ACC112 (cell line): Measurements from ENCODE around the gene NUDT7.

ENCODE experiments used
- H2AFZ ChIP-seq: fragments of 200-600 bp; sonication (generic); one replicate; pipeline ENCODE4 v1.6.0; 2017; ENCODE audit warnings: antibody characterized with exemption, low read length; ENCODE audit not compliant: unreplicated experiment
- H3K27ac ChIP-seq: fragments of 200-600 bp; sonication (generic); 2 replicates; pipeline ENCODE4 v1.5.1; 2014; ENCODE audit warnings: low read depth, mild to moderate bottlenecking, antibody characterized with exemption, low read length, moderate library complexity
- H3K27me3 ChIP-seq: fragments of 200-600 bp; sonication (generic); 2 replicates; pipeline ENCODE4 v1.6.1; 2014; ENCODE audit warnings: mild to moderate bottlenecking, antibody characterized with exemption, low read length, moderate library complexity, mixed read lengths; ENCODE audit not compliant: insufficient read depth
- H3K36me3 ChIP-seq: fragments of 200-600 bp; sonication (generic); 2 replicates; pipeline ENCODE4 v1.6.1; 2016; ENCODE audit warnings: mild to moderate bottlenecking, antibody characterized with exemption, low read length, moderate library complexity, mixed read lengths; ENCODE audit not compliant: insufficient read depth
- H3K4me1 ChIP-seq: fragments of 200-600 bp; sonication (generic); one replicate; pipeline ENCODE4 v1.6.1; 2016; ENCODE audit warnings: low read length, mixed read lengths; ENCODE audit not compliant: insufficient read depth, unreplicated experiment, control insufficient read depth
- H3K4me3 ChIP-seq: fragments of 200-600 bp; sonication (generic); 2 replicates; pipeline ENCODE4 v1.5.1; 2014; ENCODE audit warnings: mild to moderate bottlenecking, low read depth, low read length
- H3K79me2 ChIP-seq: fragments of 200-600 bp; sonication (generic); one replicate; pipeline ENCODE4 v1.6.0; 2016; ENCODE audit warnings: low read length; ENCODE audit not compliant: control insufficient read depth, unreplicated experiment, insufficient read depth

The NUDT7 gene

DNA sequence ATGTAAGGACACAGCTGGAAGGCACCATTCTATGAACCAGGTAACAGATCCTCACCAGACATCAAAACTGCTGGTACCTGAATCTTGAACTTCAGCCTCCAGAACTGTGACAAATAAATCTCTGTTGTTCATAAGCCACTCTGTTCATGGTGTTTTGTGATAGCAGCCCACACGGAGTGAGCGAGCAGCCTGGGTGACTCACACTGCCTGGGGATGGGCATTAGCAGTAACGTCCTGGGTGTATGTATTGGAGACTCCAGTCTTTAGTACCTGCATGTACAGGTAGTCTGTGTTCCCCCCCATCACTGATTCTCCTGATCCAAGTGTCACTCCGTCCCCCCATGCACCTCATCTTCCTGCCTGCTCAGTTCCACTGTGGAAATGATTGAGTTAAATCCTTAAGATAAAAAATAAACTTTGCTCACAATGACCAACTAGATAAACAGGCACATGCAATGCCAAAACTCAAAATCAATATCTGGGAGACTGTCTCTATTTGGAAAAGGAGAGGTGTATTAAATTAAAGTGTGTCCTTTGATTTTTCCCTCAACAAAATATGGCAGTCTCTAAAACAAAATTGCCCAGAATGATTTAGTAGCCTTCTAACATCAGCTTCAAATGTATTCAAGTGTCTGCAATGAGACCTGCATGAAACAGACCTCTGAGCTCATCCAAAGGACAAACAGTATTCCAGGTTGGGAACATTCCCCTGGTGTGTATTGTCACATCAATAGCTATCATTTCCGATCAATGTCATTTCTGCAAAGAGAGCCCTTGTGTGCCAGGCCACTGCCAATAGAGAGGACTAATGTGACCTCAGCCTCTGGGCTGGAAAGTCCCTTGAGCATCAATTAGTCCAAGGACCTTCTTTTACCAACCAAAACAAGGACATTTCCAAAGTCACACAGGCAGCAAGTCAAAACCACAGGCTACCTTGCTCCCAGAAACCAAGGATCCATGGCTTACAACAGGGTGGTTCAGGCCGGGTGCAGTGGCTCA, 53.9 kb downstream of the NUDT7 start:
- Histone ChIP-seq H3K4me1 (peaks cover 6% of the 10 kb centered on the region), H3K36me3 (no peaks in the 10 kb centered on the region), H3K27ac (no peak overlapping the region)

DNA sequence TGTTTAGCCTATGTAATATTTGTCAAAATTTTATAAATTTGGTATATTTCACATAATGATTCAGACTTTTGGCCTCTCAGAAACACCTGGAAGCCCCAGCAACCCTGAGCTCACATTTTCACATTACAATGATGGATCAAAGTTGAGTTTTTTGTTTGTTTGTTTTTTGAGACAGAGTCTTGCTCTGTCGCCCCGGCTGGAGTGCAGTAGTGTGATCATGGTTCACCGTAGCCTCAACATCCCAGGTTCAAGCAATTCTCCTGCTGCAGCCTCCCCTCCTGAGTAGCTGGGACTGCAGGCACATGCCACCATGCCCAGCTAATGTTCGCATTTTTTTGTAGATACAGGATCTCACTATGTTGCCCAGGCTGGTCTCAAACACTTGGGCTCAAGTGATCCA, 55.4 kb downstream of the NUDT7 start:
- Histone ChIP-seq H3K4me1 (peaks cover 6% of the 10 kb centered on the region), H3K79me2 (no peaks in the 10 kb centered on the region), H2AFZ (no peak overlapping the region), H3K27ac (no peak overlapping the region), H3K4me3 (no peak overlapping the region), H3K36me3 (no peaks in the 10 kb centered on the region), H3K27me3 (no peaks in the 10 kb centered on the region)

More for the DNA sequence above, 53.9 kb downstream of the NUDT7 start:
- H3K27me3 ChIP-seq, result peaks cover 2% of the 10 kb centered on the region; the same call in 1 of the 2 replicates
- no peak overlapping the region for H2AFZ ChIP-seq
- H3K79me2 ChIP-seq, result no peaks in the 10 kb centered on the region
- no peak overlapping the region for H3K4me3 ChIP-seq

- Histone ChIP-seq H3K36me3 (no peaks in the 10 kb centered on the region), H3K4me3 (no peak overlapping the region), H3K4me1 (peaks cover 6% of the 10 kb centered on the region), H2AFZ (no peak overlapping the region), H3K27ac (peak overlapping the region; percentile 20; the same call in 1 of the 2 replicates), H3K27me3 (peaks cover 2% of the 10 kb centered on the region; the same call in 1 of the 2 replicates), H3K79me2 (no peaks in the 10 kb centered on the region)
Measured at GRCh38 chr16:77780378-77780837, 58.1 kb downstream of the NUDT7 start.

DNA sequence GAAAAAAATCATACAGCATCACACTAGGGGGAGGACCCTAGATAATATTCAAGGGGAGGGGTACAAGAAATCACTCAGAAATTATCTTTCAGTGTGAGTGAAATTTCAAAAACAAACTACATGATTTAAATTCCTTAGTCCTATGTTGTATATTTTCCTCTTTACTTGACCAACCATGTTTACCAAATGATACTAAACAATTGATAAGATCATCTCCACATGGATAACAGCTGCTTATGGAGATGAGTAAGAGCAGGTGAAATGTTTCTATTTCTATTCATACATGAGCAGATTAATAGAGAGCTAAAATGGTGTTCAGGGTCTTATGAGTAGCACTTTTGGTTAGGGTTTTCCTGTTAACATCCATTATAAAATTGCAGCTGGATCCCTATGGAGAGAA, 58.8 kb downstream of the NUDT7 start:
- Histone ChIP-seq H3K36me3 (no peaks in the 10 kb centered on the region), H3K4me3 (no peak overlapping the region), H3K27ac (no peak overlapping the region), H3K79me2 (no peaks in the 10 kb centered on the region), H3K4me1 (peaks cover 6% of the 10 kb centered on the region), H3K27me3 (peaks cover 9% of the 10 kb centered on the region), H2AFZ (no peak overlapping the region)

DNA sequence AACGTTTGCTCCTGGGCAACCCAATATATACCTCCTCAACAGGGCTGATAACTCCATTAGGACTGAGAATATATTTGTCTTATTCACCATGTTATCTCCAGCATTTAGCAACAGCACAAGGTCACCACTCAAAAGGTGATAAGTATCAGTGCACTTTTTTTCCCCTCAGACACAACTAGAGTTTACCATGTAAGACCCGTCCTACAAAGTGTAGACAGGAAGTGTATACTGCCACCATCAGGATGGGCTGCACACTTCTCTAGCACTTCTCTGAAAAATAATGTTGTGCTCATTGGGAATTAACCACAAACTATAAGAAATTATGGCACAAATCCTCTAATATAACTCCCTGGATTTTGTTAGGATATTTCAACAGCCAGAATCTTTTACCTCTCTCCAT, 60.4 kb downstream of the NUDT7 start:
- H3K4me1 ChIP-seq, result peaks cover 6% of the 10 kb centered on the region
- H3K36me3 ChIP-seq, result no peaks in the 10 kb centered on the region
- H3K4me3 ChIP-seq, result no peak overlapping the region
- H3K27ac ChIP-seq, result no peak overlapping the region
- H3K27me3 ChIP-seq, result peaks cover 25% of the 10 kb centered on the region
- H2AFZ ChIP-seq, result no peak overlapping the region
- H3K79me2 ChIP-seq, result no peaks in the 10 kb centered on the region

DNA sequence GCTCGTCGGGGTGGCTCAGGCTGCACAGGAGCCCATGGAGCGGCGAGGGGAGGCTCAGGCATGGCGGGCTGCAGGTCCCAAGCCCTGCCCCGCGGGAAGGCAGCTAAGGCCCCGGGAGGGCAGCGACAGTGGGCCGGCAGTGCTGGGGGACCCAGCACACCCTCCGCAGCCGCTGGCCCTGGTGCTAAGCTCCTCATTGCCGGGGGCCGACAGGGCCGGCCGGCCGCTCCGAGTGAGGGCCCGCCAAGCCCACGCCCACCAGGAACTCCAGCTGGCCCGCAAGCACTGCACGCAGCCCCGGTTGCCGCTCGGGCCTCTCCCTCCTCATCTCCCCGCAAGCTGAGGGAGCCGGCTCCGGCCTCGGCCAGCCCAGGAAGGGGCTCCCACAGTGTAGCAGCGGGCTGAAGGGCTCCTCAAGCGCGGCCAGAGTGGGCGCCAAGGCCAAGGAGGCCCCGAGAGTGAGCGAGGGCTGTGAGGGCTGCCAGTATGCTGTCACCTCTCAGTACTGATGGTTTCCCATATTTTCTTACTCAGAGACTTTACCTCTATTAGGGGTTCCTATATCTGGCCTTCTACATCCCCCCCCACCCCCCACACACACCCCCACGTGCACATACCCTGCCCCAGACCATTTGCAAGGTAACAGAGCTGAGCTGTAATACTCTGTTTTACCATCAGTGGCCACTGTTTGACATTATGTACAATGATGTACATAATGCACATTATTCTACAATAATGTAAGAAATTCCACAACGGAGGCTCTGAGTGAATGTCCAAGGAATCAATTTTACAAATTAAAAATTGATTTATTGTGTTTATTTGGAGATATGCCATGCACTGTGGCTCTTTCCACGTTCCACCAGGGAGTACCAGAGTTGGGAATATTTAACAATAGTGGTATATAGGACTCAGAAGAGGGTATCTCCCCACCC, 62.4 kb downstream of the NUDT7 start:
- Histone ChIP-seq H3K79me2 (no peaks in the 10 kb centered on the region), H3K27me3 (peaks cover 43% of the 10 kb centered on the region), H3K4me1 (peaks cover 6% of the 10 kb centered on the region), H3K4me3 (no peak overlapping the region), H3K27ac (no peak overlapping the region), H3K36me3 (no peaks in the 10 kb centered on the region), H2AFZ (no peak overlapping the region)

- peaks cover 1% of the 10 kb centered on the region for H3K4me1 ChIP-seq
- no peak overlapping the region for H3K27ac ChIP-seq
- H2AFZ ChIP-seq, result no peak overlapping the region
- H3K36me3 ChIP-seq, result no peaks in the 10 kb centered on the region
- H3K79me2 ChIP-seq, result no peaks in the 10 kb centered on the region
- no peak overlapping the region for H3K4me3 ChIP-seq
- peaks cover 49% of the 10 kb centered on the region for H3K27me3 ChIP-seq
Measured at GRCh38 chr16:77785373-77785764, 63.1 kb downstream of the NUDT7 start.

- Histone ChIP-seq H3K79me2 (no peaks in the 10 kb centered on the region), H3K4me1 (no peaks in the 10 kb centered on the region), H3K27me3 (peaks cover 59% of the 10 kb centered on the region), H2AFZ (no peak overlapping the region), H3K36me3 (no peaks in the 10 kb centered on the region), H3K4me3 (no peak overlapping the region), H3K27ac (no peak overlapping the region)
Measured at GRCh38 chr16:77786186-77786847, 64.0 kb downstream of the NUDT7 start.

DNA sequence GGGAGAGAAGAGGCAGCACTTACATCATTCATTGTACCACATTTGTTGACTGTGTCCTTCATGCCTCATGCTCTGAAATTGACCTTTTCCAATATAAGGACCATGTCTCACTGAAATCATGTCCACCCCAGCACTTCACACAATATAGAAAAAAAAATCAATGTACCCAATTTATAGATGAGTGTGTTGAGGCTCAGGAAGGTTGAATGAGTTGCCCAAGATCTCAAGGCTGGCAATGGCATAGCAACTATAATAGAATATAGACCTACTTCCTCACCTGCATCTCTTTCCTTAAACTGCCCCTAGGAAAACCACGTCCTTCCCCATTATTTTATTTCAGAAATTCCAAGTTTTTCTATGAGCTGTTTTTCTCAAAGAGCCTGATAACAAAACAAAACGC, 65.1 kb downstream of the NUDT7 start:
- no peak overlapping the region for H2AFZ ChIP-seq
- peaks cover 70% of the 10 kb centered on the region for H3K27me3 ChIP-seq
- H3K79me2 ChIP-seq, result no peaks in the 10 kb centered on the region
- H3K4me3 ChIP-seq, result no peak overlapping the region
- no peaks in the 10 kb centered on the region for H3K36me3 ChIP-seq
- no peaks in the 10 kb centered on the region for H3K4me1 ChIP-seq
- H3K27ac ChIP-seq, result no peak overlapping the region
